Endothelial cell of umbilical vein (primary cell): ENCODE results near the gene AK9.

Experiments
- EZH2 ChIP-seq: IDR thresholded peaks from 2 replicates; pipeline ENCODE4 v1.6.1; 2012; ENCODE audit warnings: borderline replicate concordance, low read depth, mild to moderate bottlenecking, moderate library complexity, low read length, inconsistent platforms; ENCODE audit not compliant: severe bottlenecking
- POLR2A ChIP-seq: IDR thresholded peaks from 2 replicates; pipeline ENCODE4 v1.6.1; 2012; ENCODE audit warnings: low read depth, mild to moderate bottlenecking, control low read depth, low read length

GRCh38 chr6:109469591-109470189 lies 221.3 kb downstream of the AK9 start:
- TF ChIP-seq POLR2A: no peak
- TF ChIP-seq EZH2: no peak
